HS-27A (cell line): Measurements from ENCODE around the gene AKAP13.

ENCODE experiments used
- DNase-seq: peaks from one replicate; pipeline ENCODE4 v3.0.0-alpha.2; 2012; ENCODE audit warnings: low read depth, missing footprints

The AKAP13 gene

DNA sequence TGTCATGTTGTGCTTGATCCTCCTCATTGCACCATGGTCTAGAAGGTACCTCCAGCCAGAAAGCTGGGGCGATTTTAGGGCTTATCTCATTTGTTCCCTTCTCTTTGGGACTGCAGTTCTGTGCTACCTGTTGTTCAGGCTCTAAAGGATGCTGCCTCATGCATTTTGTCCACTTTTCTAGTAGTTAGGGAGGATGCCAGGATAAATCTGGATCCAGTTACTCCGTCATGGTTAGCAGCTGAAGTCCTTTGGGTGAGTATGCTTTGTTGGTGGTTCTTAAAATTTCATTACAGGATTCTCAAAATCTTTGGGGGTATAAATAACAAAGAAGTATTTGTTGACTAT lies 8.9 kb downstream of the AKAP13 start:
- no peak for DNase-seq

DNA sequence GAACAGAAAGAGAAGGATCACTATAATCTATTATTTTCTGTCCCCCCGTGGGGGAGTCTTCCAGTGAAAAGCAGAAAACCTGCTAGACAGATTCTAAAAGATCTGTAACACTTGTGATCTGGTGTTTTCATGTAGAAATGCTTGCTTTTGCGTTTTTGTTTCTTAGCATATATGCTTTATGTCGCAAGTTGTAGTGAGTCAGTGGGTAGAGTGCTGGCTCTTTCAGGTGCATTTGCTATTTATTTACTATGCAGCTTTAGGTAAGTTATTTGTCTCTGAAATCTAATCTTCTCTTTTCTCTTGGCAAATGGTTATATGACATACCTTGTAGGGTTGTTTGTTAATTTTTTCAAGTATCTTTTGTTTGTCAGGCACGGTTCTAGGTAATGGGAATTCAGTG lies 9.4 kb downstream of the AKAP13 start:
- no peak for DNase-seq

DNA sequence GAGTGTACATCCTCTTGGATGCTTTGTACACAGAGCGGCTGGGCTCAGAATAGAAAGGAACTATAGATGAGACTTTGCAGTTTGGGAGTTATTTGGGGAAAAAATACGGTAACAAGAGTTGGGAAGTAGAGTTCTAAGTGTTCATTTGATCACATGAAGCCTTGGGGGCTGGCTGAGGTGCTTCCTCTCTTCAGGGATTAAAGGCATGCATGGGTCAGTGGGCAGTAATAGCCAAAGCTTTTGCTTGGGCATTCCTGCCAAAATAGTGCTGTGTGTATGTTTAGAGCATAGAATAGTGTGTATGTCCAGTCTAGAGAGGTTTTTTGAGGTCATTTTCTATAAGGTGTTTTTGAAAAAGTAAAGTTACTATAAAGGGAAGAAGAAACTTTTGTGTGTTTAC lies 12.8 kb downstream of the AKAP13 start:
- no peak for DNase-seq

DNA sequence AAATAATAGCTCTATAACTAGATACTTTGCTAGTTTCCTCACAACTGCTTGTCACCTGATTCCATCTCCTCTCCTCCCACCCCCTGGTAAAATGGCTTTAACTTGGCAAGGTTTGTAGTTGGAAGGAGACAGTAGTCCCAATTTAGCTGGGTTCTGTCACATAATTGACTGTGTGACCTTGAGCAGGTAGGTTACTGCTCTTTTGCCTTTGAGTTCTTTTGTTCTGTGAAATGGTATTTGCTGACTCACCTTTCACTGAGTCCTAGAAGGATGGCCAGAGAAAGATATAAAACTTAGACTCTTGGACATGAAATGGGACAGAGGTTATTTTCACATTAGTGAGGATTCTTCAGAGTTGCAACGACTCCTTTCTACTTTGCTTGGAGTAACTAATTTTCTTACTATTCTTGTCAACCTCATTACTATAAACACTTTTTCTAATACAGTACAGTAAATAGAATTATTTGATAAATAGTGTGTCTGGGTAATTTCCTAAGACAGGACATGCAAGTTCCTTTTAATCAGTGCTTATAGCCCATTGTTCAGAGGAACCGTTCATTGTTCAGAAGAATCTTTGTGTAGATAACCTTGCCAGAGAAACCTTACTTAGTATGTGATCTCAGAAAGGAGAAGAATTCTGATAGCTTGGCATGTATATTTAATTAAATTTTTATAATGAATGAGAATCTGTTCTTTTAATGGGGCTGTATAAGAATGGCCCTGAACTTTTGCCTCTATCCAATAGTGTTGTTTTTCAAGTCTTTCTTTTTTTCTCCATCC lies 14.3 kb downstream of the AKAP13 start:
- no peak for DNase-seq

GRCh38 chr15:85396554-85396953 lies 16.2 kb downstream of the AKAP13 start:
- DNase-seq = no peak

DNA sequence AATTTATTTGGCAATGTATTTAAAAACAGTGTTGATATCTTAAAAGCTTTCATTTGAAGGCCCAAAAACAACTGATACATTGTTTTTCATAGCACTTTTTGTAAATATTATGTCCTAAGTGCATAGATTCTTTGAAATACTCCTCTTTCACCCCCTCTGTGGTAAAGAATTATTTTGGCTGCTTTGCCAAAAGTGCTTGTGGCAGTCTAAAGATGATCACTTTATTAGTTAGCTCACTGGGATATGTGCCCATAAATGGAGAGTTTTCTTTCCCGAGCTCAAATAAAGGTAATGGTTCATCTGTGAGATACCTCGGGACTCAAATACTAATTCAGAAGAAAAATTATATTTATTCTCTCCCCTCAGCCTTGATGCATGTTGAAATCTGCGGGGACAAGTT lies 16.7 kb downstream of the AKAP13 start:
- DNase-seq = no peak

GRCh38 chr15:85397926-85398325 lies 17.5 kb downstream of the AKAP13 start:
- no peak for DNase-seq

GRCh38 chr15:85398822-85399221 lies 18.4 kb downstream of the AKAP13 start:
- no peak for DNase-seq

- no peak for DNase-seq
Measured at GRCh38 chr15:85399627-85400026, 19.2 kb downstream of the AKAP13 start.

GRCh38 chr15:85400606-85401005 lies 20.2 kb downstream of the AKAP13 start:
- no peak for DNase-seq

- no peak for DNase-seq
Measured at GRCh38 chr15:85401108-85401774, 20.8 kb downstream of the AKAP13 start.

DNA sequence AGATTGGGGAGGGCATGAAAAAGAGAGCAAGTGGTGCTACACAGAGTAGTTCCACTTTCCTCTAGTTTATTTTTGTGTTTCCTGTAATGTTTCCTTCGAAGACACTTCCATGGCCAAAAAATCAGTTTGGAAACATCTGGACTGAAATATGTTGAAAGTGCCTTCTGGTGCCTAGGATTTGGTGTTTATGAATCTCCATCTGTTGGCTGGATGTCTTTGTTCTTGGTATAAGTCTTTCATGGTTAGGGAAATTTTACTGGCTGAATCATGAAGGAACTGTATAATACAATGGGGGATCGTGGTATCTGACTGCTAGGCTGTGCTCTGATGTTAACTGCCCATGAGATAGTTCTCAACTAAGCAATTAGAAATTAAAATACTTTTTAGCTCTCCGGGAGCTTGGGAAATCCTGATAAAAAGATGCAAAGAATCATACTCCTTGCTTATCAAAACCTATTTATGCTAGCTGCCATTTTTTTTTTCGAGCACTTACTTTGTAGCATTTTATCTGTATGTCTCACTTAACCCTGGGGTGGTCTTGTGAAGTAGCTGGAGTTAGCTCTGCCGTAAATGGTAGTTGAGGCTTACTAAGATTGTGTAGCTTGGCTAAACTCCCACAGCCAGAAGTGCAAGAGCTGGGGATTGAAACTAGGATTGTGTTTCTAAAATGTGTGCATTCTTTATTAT lies 21.9 kb downstream of the AKAP13 start:
- no peak for DNase-seq

- no peak for DNase-seq
Measured at GRCh38 chr15:85403745-85404144, 23.3 kb downstream of the AKAP13 start.

- DNase-seq = no peak
Measured at GRCh38 chr15:85404176-85404917, 23.9 kb downstream of the AKAP13 start.

- DNase-seq = no peak
Measured at GRCh38 chr15:85404918-85405866, 24.8 kb downstream of the AKAP13 start.

DNA sequence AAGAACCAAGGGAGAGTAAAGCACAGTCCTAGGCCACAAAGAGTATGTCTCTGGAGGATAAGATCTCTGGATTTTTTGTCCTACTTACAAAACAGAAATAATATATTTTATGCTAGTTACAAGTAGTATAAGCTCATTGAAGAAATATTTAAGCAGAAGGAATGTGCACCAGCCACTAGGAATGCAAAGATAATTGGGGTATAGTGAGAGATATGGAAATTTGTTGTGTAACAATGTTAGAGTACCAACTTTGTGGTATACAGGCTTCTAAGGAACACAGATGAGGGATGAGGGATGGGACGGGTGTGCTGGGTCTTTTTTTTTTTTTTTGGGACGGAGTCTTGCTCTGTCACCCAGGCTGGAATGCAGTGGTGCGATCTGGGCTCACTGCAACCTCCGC lies 26.5 kb downstream of the AKAP13 start:
- DNase-seq = no peak

- DNase-seq = peak; percentile 78
Measured at GRCh38 chr15:85407421-85408269, 27.2 kb downstream of the AKAP13 start.

DNA sequence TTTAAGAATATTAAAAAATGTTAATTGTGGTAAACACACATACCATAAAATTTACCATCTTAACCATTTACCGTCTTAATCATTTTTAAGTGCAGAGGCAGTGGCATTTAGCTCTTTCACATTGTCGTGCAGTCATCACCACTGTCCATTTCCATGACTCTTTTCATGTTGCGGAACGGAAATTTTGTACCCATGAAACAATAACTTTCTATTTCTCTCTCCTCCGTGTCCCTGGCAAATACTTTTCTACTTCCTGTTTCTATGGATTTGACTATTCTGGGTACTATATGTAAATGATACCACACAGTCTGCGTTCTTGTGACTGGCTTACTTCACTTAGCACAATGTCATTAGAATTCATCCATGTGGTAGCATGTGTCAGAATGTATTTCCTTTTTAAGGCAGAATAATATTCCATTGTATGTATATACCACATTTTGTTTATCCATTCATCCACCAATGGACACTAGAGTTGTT lies 27.9 kb downstream of the AKAP13 start:
- no peak for DNase-seq

DNA sequence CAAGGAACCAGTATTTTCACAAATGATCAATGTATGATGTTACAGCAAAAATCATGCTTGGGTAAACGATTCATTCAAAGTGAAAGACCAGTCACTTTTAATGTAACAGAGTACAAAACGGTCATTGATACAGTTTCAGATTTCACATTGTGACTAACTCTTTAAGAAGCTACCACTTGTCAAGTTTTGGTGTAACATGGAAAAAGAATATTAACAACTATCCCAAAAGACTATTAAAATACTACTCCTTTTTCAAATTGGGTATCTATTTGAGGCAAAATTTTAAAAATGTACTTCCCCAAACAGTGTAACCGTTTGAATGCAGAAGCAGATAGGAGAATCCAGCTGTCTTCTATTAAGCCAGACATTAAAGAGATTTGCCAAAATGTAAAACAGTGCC lies 31.7 kb downstream of the AKAP13 start:
- DNase-seq = peak; percentile 41
